A549 (cell line): ENCODE results near the gene JOSD1. TPM values are rescaled to one million over a fixed set of nuclear protein-coding genes. Genes with fewer than 3 reads are reported as not detected.

Source experiments
- ATAC-seq, 2 experiments: fragments of 200-7000 bp in 1 of 2; fragments of >200 bp in 1 of 2; cut with Nextera tagmentation in 1 of 2; cut with Tn5 transposase in 1 of 2; 3 replicates each; pipeline versions ENCODE4 v1.8.0 to v1.9.1; 2018 to 2020; ENCODE audit warnings: mild to moderate bottlenecking in 1 of 2, moderate library complexity in 1 of 2
- CTCF ChIA-PET: fragments of 300-600 bp; sonication (Branson Sonifier 250); formaldehyde crosslinking; extraction: SDS; loops from one replicate; lab custom pipeline; 2021; ENCODE audit warnings: antibody characterized with exemption, inconsistent platforms; lab: Yijun Ruan, JAX
- POLR2A ChIA-PET: fragments of 350-600 bp; formaldehyde crosslinking; extraction: SDS; loops from one replicate; lab custom pipeline; 2021; ENCODE audit warnings: antibody characterized with exemption, inconsistent platforms; lab: Yijun Ruan, JAX
- DNase-seq, 2 experiments: peaks; one replicate each; pipeline versions ENCODE4 v3.0.0 to v3.0.0-alpha.2; 2011 to 2016; ENCODE audit warnings: low read depth in 1 of 2, low spot score in 1 of 2
- FAIRE-seq: peaks from 2 replicates; lab custom pipeline; 2011; peaks lifted over from hg19 to GRCh38; lab: Jason Lieb, UNC
- H3K27ac ChIP-seq, 2 experiments: fragments of >200 bp; sonication (Bioruptor Twin); formaldehyde crosslinking; 3 replicates each; pipeline ENCODE4 v1.5.1; 2016 to 2017
- H3K4me1 ChIP-seq: fragments of >200 bp; sonication (Bioruptor Twin); formaldehyde crosslinking; 3 replicates; pipeline ENCODE4 v1.6.1; 2016
- H3K4me2 ChIP-seq: fragments of >200 bp; sonication (Bioruptor Twin); formaldehyde crosslinking; 3 replicates; pipeline ENCODE4 v1.6.1; 2016
- H3K4me3 ChIP-seq: fragments of >200 bp; sonication (Bioruptor Twin); formaldehyde crosslinking; 3 replicates; pipeline ENCODE4 v1.5.1; 2016
- H3K9me3 ChIP-seq: fragments of >200 bp; sonication (Bioruptor Twin); formaldehyde crosslinking; 3 replicates; pipeline ENCODE4 v1.6.1; 2016
- BCL3 ChIP-seq: fragments of >200 bp; sonication (Bioruptor Twin); formaldehyde crosslinking; IDR thresholded peaks from 3 replicates; pipeline ENCODE4 v1.6.1; 2016
- BHLHE40 ChIP-seq: IDR thresholded peaks from 2 replicates; pipeline ENCODE4 v1.6.1; 2012; ENCODE audit warnings: low read depth, low read length, inconsistent platforms
- CBX2 ChIP-seq: fragments of 200-600 bp; sonication (generic); IDR thresholded peaks from 2 replicates; pipeline ENCODE4 v1.6.1; 2016; ENCODE audit warnings: low read depth, mild to moderate bottlenecking, borderline replicate concordance
- CHD2 ChIP-seq: fragments of 150-350 bp; IDR thresholded peaks from 2 replicates; pipeline ENCODE4 v1.6.1; 2014; ENCODE audit warnings: low read length; ENCODE audit not compliant: partially characterized antibody
- CHD4 ChIP-seq: fragments of 200-600 bp; sonication (generic); IDR thresholded peaks from 2 replicates; pipeline ENCODE4 v1.6.1; 2016; ENCODE audit warnings: antibody characterized with exemption, mild to moderate bottlenecking, borderline replicate concordance
- ESRRA ChIP-seq: fragments of 150-350 bp; IDR thresholded peaks from 2 replicates; pipeline ENCODE4 v1.6.1; 2014; ENCODE audit warnings: mild to moderate bottlenecking, low read length, borderline replicate concordance
- FOSB ChIP-seq: fragments of 250-450 bp; sonication (Bioruptor Pico); IDR thresholded peaks from 2 replicates; pipeline ENCODE4 v1.5.0; 2020; ENCODE audit warnings: mild to moderate bottlenecking, moderate library complexity
- FOSL2 ChIP-seq, 2 experiments: fragments of 450-650 bp in 1 of 2; fragments of >200 bp in 1 of 2; sonication (Bioruptor Twin) in 1 of 2; formaldehyde crosslinking; IDR thresholded peaks; 2 replicates each; pipeline versions ENCODE4 v1.5.0 to v1.6.1; 2016 to 2020; ENCODE audit warnings: mild to moderate bottlenecking in 1 of 2, moderate library complexity in 1 of 2
- FOXS1 ChIP-seq: fragments of 250-450 bp; sonication (Bioruptor Pico); IDR thresholded peaks from 2 replicates; pipeline ENCODE4 v1.5.0; 2020; ENCODE audit warnings: mild to moderate bottlenecking, moderate library complexity
- HDAC2 ChIP-seq: fragments of 200-600 bp; sonication (generic); IDR thresholded peaks from 2 replicates; pipeline ENCODE4 v1.6.1; 2016
- HEYL ChIP-seq: fragments of 250-450 bp; sonication (Bioruptor Pico); IDR thresholded peaks from 2 replicates; pipeline ENCODE4 v1.8.0; 2021; ENCODE audit warnings: mild to moderate bottlenecking, moderate library complexity
- HOXA7 ChIP-seq: fragments of 250-450 bp; sonication (Bioruptor Pico); IDR thresholded peaks from 2 replicates; pipeline ENCODE4 v1.5.0; 2020; ENCODE audit warnings: mild to moderate bottlenecking, moderate library complexity
- JUN ChIP-seq, 2 experiments: fragments of >200 bp; sonication (Bioruptor Twin); formaldehyde crosslinking; IDR thresholded peaks; 2 replicates in 1 of 2; 3 replicates in 1 of 2; pipeline ENCODE4 v1.6.1; 2016 to 2017
- JUNB ChIP-seq: fragments of >200 bp; sonication (Bioruptor Twin); formaldehyde crosslinking; IDR thresholded peaks from 2 replicates; pipeline ENCODE4 v1.6.1; 2016
- MAFK ChIP-seq: fragments of 450-650 bp; IDR thresholded peaks from 2 replicates; pipeline ENCODE4 v1.6.1; 2014; ENCODE audit not compliant: partially characterized antibody
- MAZ ChIP-seq: fragments of 150-350 bp; IDR thresholded peaks from 2 replicates; pipeline ENCODE4 v1.6.1; 2014; ENCODE audit warnings: antibody characterized with exemption, low read depth, low read length, borderline replicate concordance
- NPAS2 ChIP-seq: fragments of 250-450 bp; sonication (Bioruptor Pico); IDR thresholded peaks from 2 replicates; pipeline ENCODE4 v1.8.0; 2022; ENCODE audit warnings: mild to moderate bottlenecking, moderate library complexity, borderline replicate concordance
- NR3C1 ChIP-seq: fragments of >200 bp; sonication (Bioruptor Twin); formaldehyde crosslinking; IDR thresholded peaks from 3 replicates; pipeline ENCODE4 v1.6.1; 2017
- POLR2A ChIP-seq: IDR thresholded peaks from 2 replicates; pipeline ENCODE4 v1.6.1; 2012; ENCODE audit warnings: mild to moderate bottlenecking, low read length
- REST ChIP-seq: fragments of 200-600 bp; sonication (generic); IDR thresholded peaks from 2 replicates; pipeline ENCODE4 v1.6.1; 2016; ENCODE audit warnings: antibody characterized with exemption, mild to moderate bottlenecking, moderate library complexity
- SREBF2 ChIP-seq: fragments of 450-650 bp; IDR thresholded peaks from 2 replicates; pipeline ENCODE4 v1.6.1; 2014; ENCODE audit warnings: mild to moderate bottlenecking, moderate library complexity
- TFCP2L1 ChIP-seq: fragments of 250-450 bp; sonication (Bioruptor Pico); IDR thresholded peaks from 2 replicates; pipeline ENCODE4 v1.5.0; 2021; ENCODE audit warnings: mild to moderate bottlenecking
- TP53 ChIP-seq: fragments of 250-450 bp; sonication (Bioruptor Pico); IDR thresholded peaks from 2 replicates; pipeline ENCODE4 v1.5.0; 2021; ENCODE audit warnings: mild to moderate bottlenecking, moderate library complexity
- ZC3H11A ChIP-seq: fragments of 450-650 bp; IDR thresholded peaks from 2 replicates; pipeline ENCODE4 v1.6.1; 2014; ENCODE audit warnings: antibody characterized with exemption, mild to moderate bottlenecking
- ZFP36 ChIP-seq: fragments of 450-650 bp; IDR thresholded peaks from 2 replicates; pipeline ENCODE4 v1.6.1; 2014; ENCODE audit warnings: borderline replicate concordance; ENCODE audit not compliant: partially characterized antibody
- ZSCAN20 ChIP-seq: fragments of 250-450 bp; sonication (Bioruptor Pico); IDR thresholded peaks from 2 replicates; pipeline ENCODE4 v1.8.0; 2022; ENCODE audit warnings: mild to moderate bottlenecking, moderate library complexity
- WGBS: methylation state at CpG from one replicate; pipeline ENCODE4 v1.1.6; 2017; ENCODE audit errors: missing lambda C conversion rate; 5-methylcytosine and 5-hydroxymethylcytosine counted together
- polyA plus RNA-seq, 4 experiments: library from polyadenylated mRNA; depleted of rRNA in 3 of 4; stranded (reverse); fragments of >200 nt; fragmentation: RNase III in 1 of 4; extraction: RNeasy Plus Mini Kit Qiagen cat#74134 plus additional on column Dnase treatment in 1 of 4; gene quantifications; 2 replicates in 3 of 4; 3 replicates in 1 of 4; pipeline ENCODE4 v1.2.3, GENCODE V29; 2011 to 2017
- TF ChIP-seq, protein P1 (sequence below): fragments of 150-350 bp; IDR thresholded peaks from 2 replicates; pipeline ENCODE4 v1.6.1; 2014; ENCODE audit warnings: low read depth, mild to moderate bottlenecking, low read length
- TF ChIP-seq, protein P2 (sequence below): fragments of >200 bp; sonication (Bioruptor Twin); formaldehyde crosslinking; IDR thresholded peaks from 2 replicates; pipeline ENCODE4 v1.6.1; 2016
- TF ChIP-seq, protein P3 (sequence below): fragments of 250-450 bp; sonication (Bioruptor Pico); IDR thresholded peaks from 2 replicates; pipeline ENCODE4 v1.5.0; 2021; ENCODE audit warnings: mild to moderate bottlenecking, moderate library complexity, borderline replicate concordance

JOSD1 gene
- polyA plus RNA-seq, 2 of the 4 experiments (the other 2 are of a cell fraction), result 29.7 to 37.5 TPM

GRCh38 chr22:38684895-38685294 is 15.8 kb downstream of the JOSD1 start:
- Histone ChIP-seq H3K4me3 (no peak overlapping the region), H3K27ac (no peak overlapping the region)
- ATAC-seq (no peak), DNase-seq (no peak), FAIRE-seq (no peak)
- CTCF ChIA-PET, result interaction anchor here (0.7 to 1.3 kb wide), 2 partner anchors 10 to 32 kb away, joined by 3 read pairs; no protein-coding TSS in a partner anchor
- no peak for TF ChIP-seq JUNB
- TF ChIP-seq HDAC2, result no peak
- TF ChIP-seq FOSB, result no peak
- no peak for TF ChIP-seq NR3C1
- TF ChIP-seq ESRRA, result no peak
- TF ChIP-seq BCL3, result no peak
- TF ChIP-seq ZSCAN20 (CRISPR knock-in tag), result no peak
- TF ChIP-seq REST, result no peak
- no peak for TF ChIP-seq HEYL
- TF ChIP-seq ZFP36, result no peak
- no peak for TF ChIP-seq CHD4
- TF ChIP-seq NPAS2 (CRISPR knock-in tag), result no peak
- TF ChIP-seq, protein P1, sequence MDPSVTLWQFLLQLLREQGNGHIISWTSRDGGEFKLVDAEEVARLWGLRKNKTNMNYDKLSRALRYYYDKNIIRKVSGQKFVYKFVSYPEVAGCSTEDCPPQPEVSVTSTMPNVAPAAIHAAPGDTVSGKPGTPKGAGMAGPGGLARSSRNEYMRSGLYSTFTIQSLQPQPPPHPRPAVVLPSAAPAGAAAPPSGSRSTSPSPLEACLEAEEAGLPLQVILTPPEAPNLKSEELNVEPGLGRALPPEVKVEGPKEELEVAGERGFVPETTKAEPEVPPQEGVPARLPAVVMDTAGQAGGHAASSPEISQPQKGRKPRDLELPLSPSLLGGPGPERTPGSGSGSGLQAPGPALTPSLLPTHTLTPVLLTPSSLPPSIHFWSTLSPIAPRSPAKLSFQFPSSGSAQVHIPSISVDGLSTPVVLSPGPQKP, result no peak
- TF ChIP-seq MAZ, result no peak
- TF ChIP-seq FOSL2 (IDR thresholded peaks at IDR 0.05), result no peak
- no peak for TF ChIP-seq FOSL2 (CRISPR knock-in tag; IDR thresholded peaks at IDR 0.05)
- TF ChIP-seq, protein P2, sequence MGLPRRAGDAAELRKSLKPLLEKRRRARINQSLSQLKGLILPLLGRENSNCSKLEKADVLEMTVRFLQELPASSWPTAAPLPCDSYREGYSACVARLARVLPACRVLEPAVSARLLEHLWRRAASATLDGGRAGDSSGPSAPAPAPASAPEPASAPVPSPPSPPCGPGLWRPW, result no peak
- no peak for TF ChIP-seq POLR2A
- TF ChIP-seq JUN (IDR thresholded peaks at IDR 0.05), result no peak
- TF ChIP-seq CHD2, result no peak
- TF ChIP-seq, all 56 proteins: peak for 0
- no peaks in the 10 kb centered on the region for H3K4me1 ChIP-seq
- no peak overlapping the region for H3K4me2 ChIP-seq
- 94% methylated on average over 9 of the region's 9 CpGs for WGBS
- POLR2A ChIA-PET, result no interaction called here
- peaks cover 8% of the 10 kb centered on the region for H3K9me3 ChIP-seq

GRCh38 chr22:38681582-38682335 is 19.0 kb downstream of the JOSD1 start, which contains the start of gene TOMM22:
TSS of gene TOMM22 (plus strand) at chr22:38681957. CDS start at chr22:38681979, 22 bp downstream.
- Histone ChIP-seq H3K4me2 (peak within 1 kb of the TSS; percentile 87), H3K27ac (peak within 1 kb of the TSS; percentile 88 to 92), H3K9me3 (peaks cover 8% of the 10 kb centered on the region), H3K4me3 (peak within 1 kb of the TSS; percentile 87), H3K4me1 (no peaks in the 10 kb centered on the region)
- WGBS, result 1% methylated on average over 4 of the region's 60 CpGs
- DNase-seq (peak; percentile 85 to 87), FAIRE-seq (no peak), ATAC-seq (peak; percentile 99)
- POLR2A ChIA-PET, result interaction anchor here (0.6 to 1.8 kb wide), 9 partner anchors 11 to 784 kb away, joined by 3 to 15 read pairs (median 6); partner anchors contain the start of genes GTPBP1 and JOSD1
- CTCF ChIA-PET, result interaction anchor here (0.6 to 3.5 kb wide), 15 partner anchors 9 to 629 kb away, joined by 3 to 47 read pairs (median 5); no protein-coding TSS in a partner anchor
- no peak for TF ChIP-seq TFCP2L1
- TF ChIP-seq MAFK, result no peak
- no peak for TF ChIP-seq BHLHE40
- TF ChIP-seq, protein P2, result no peak
- no peak for TF ChIP-seq SREBF2
- TF ChIP-seq CBX2, result no peak
- no peak for TF ChIP-seq ZC3H11A
- TF ChIP-seq HOXA7 (CRISPR knock-in tag), result no peak
- TF ChIP-seq FOSL2 (IDR thresholded peaks at IDR 0.05), result no peak
- TF ChIP-seq FOSL2 (CRISPR knock-in tag; IDR thresholded peaks at IDR 0.05), result peak; percentile 3; the same call in 1 of the 2 replicates
- no peak for TF ChIP-seq TP53
- 0 out of 2 replicates have a peak, but pooled peaks have one; percentile 36 for TF ChIP-seq FOXS1 (CRISPR knock-in tag)
- TF ChIP-seq, protein P3, sequence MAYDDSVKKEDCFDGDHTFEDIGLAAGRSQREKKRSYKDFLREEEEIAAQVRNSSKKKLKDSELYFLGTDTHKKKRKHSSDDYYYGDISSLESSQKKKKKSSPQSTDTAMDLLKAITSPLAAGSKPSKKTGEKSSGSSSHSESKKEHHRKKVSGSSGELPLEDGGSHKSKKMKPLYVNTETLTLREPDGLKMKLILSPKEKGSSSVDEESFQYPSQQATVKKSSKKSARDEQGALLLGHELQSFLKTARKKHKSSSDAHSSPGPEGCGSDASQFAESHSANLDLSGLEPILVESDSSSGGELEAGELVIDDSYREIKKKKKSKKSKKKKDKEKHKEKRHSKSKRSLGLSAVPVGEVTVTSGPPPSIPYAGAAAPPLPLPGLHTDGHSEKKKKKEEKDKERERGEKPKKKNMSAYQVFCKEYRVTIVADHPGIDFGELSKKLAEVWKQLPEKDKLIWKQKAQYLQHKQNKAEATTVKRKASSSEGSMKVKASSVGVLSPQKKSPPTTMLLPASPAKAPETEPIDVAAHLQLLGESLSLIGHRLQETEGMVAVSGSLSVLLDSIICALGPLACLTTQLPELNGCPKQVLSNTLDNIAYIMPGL, result peak; percentile 58; the same call in 1 of the 2 replicates
- TF ChIP-seq CHD2, result no peak
